Spinal cord (tissue), 10 donors: ENCODE data around the gene APOL6. TPM values are rescaled to one million over a fixed set of nuclear protein-coding genes. Genes with fewer than 3 reads are reported as not detected.
"Not testable (repeated sequence)": the region's sequence is repeated elsewhere in the genome, so short reads cannot be mapped to it uniquely, and the experiment has no call there.

ENCODE experiments used
- DNase-seq, 6 donors: peaks; one replicate each; pipeline versions ENCODE4 v3.0.0 to v3.0.0-alpha.2; 2013 to 2015; ENCODE audit warnings: low spot score in 6 of 6, low read depth in 4 of 6
- H3K27ac ChIP-seq: one replicate; pipeline ENCODE4 v1.5.1; 2013; ENCODE audit warnings: low read depth, low read length, control low read depth
- H3K27me3 ChIP-seq: one replicate; pipeline ENCODE4 v1.6.1; 2013; ENCODE audit warnings: low read length; ENCODE audit not compliant: control insufficient read depth, insufficient read depth
- H3K36me3 ChIP-seq: one replicate; pipeline ENCODE4 v1.6.1; 2013; ENCODE audit warnings: low read length; ENCODE audit not compliant: control insufficient read depth, insufficient read depth
- H3K4me1 ChIP-seq: one replicate; pipeline ENCODE4 v1.6.1; 2013; ENCODE audit warnings: low read length; ENCODE audit not compliant: control insufficient read depth, insufficient read depth
- H3K4me3 ChIP-seq: one replicate; pipeline ENCODE4 v1.5.1; 2013; ENCODE audit warnings: low read depth, low read length, control low read depth
- H3K9me3 ChIP-seq: one replicate; pipeline ENCODE4 v1.6.1; 2013; ENCODE audit warnings: low read length; ENCODE audit not compliant: control insufficient read depth, insufficient read depth
- WGBS: methylation state at CpG from one replicate; pipeline ENCODE4 v1.1.5; 2013; ENCODE audit warnings: missing lambda C conversion rate; ENCODE audit not compliant: insufficient coverage; 5-methylcytosine and 5-hydroxymethylcytosine counted together
- polyA plus RNA-seq, 2 donors: library from polyadenylated mRNA; unstranded; fragments of 120-200 nt; gene quantifications; one replicate each; pipeline ENCODE4 v1.2.1, GENCODE V29; 2013; ENCODE audit not compliant: insufficient read length in 2 of 2
- total RNA-seq, 2 donors: library from RNA; depleted of rRNA in 1 of 2; stranded (reverse); fragments of 120-200 nt in 1 of 2; fragments of >200 nt in 1 of 2; gene quantifications; one replicate each; pipeline versions ENCODE4 v1.2.3 to v1.2.4, GENCODE V29; 2013 to 2014
- donor health status: healthy.

Gene APOL6
- total and polyA plus RNA-seq, 4 donors: 1.4 to 10.7 (median 5.9) TPM

DNA sequence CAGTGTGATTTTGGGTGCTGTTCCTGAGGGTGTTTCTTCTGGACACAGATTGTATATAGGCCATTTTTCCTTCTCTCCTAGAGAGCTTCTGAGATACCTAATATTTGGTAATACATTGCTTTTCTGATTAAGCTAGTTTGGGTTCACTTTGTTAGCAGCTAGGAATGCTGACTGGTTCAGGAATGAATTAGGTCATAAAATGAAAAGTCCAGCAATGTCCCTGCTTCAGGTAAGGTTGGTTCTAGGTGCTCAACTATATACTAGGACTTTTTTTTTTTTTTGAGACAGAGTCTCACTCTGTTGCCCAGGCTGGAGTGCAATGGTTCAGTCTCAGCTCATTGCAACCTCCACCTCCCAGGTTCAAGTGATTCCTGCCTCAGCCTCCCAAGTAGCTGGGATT, 36.5 kb downstream of the APOL6 start:
- Histone ChIP-seq H3K9me3 (peaks cover 4% of the 10 kb centered on the region), H3K36me3 (no peaks in the 10 kb centered on the region), H3K4me1 (no peaks in the 10 kb centered on the region), H3K27me3 (no peaks in the 10 kb centered on the region), H3K27ac (no peak overlapping the region), H3K4me3 (no peak overlapping the region)
- no peak for DNase-seq

DNA sequence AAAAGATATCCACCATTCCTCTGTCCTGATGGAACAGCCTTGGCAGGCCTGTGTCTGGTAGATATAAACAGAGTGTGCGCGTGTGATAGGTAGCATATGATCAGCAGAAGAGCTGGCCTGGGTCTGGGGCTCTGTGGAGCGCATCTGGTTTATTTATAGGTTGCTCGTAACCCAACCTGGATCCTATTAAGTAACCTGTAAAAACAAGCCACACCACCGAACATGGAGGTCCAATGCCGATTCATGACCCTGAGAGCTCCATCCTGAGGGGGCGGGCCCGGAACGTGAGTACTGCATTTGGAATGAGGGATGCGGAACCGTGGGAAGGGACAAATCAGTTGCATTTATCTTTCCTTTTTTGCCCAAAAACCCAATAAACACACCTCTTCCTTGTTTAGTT, 37.5 kb downstream of the APOL6 start:
- Histone ChIP-seq H3K4me3 (no peak overlapping the region), H3K27ac (no peak overlapping the region), H3K4me1 (no peaks in the 10 kb centered on the region), H3K9me3 (peaks cover 4% of the 10 kb centered on the region), H3K27me3 (no peaks in the 10 kb centered on the region), H3K36me3 (no peaks in the 10 kb centered on the region)
- WGBS: 77% methylated on average over 5 of the region's 11 CpGs
- no peak for DNase-seq

DNA sequence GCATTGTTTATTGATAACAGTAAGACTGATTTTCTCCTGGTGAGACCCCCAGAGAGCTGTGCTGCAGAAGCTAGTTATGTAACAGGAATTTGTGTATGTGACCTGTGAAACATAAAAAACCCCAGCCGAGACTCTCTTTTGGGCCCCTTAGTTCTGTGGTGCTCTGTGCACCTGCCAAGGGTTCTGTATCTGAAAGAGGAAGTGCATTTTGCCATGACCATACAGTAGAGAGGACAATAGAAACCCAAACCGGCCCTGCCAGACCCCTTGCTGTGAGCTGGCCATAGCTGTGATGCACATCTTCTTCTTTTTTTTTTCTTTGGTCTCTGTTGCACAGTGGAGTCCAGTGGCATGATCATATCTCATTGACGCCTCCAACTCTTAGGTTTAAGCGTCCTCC, 38.1 kb downstream of the APOL6 start:
- 44% methylated on average over 2 of the region's 4 CpGs for WGBS
- Histone ChIP-seq H3K36me3 (no peaks in the 10 kb centered on the region), H3K27ac (no peak overlapping the region), H3K27me3 (no peaks in the 10 kb centered on the region), H3K4me3 (no peak overlapping the region), H3K9me3 (peaks cover 3% of the 10 kb centered on the region), H3K4me1 (no peaks in the 10 kb centered on the region)
- no peak for DNase-seq

DNA sequence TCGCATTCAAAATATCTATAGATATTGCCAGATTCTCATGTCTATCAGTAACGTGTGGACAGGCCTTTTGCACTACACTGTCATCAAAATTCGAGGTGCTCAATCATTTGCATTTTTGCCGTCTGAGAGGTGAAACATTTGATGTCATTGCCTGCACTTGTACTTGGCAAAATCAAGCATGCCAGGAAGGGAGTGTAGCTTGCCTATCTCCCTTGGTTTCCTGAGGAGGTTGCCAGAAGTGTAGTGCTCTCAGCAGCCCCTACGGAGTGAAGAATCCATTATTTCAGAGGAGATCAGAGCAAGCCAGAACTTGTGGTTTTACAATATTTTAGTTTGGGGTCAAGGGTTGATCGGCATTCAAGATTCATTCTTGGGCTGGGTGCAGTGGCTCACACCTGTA, 39.2 kb downstream of the APOL6 start:
- H3K4me3 ChIP-seq: no peak overlapping the region
- H3K4me1 ChIP-seq: no peaks in the 10 kb centered on the region
- no peaks in the 10 kb centered on the region for H3K36me3 ChIP-seq
- no peaks in the 10 kb centered on the region for H3K27me3 ChIP-seq
- 82% methylated on average over 4 of the region's 6 CpGs for WGBS
- H3K27ac ChIP-seq: no peak overlapping the region
- H3K9me3 ChIP-seq: no peaks in the 10 kb centered on the region
- no peak for DNase-seq

DNA sequence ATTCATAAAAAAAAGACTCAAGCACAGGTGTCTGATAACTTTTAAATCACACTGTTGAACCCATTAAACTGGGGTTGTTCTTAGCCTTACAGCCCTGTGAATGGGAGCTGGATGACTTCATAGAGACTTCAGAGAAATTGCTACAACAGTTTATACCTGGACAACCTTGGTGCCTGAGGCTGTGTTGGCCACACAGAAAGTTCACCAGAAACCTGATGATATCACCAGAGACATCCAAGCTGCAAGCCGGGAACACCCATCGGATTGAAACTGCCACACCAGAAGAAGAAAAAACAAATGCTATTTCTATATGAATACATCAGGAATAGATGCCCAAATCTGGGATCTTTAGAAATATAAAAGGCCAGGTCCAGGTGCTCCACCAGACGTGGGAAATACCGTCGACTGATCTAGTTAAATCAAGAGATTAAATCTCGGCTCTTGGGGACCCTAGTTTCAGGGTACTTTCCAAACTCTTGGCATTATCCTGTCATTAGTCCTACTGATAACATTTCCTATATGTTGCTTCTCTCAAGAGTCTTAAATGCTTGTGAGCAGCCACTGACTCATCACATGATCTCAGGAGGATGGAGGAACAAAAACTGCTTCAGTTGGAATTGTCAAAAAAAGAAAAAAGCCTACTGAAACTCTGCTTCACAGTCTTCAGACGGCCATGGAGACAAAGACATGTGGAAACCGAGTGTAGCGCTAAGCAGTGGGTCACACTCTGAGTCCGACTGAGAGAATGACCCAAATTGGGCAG, 40.8 kb downstream of the APOL6 start:
- Histone ChIP-seq H3K9me3 (no peaks in the 10 kb centered on the region), H3K36me3 (no peaks in the 10 kb centered on the region)
- 78% methylated on average over 9 of the region's 10 CpGs for WGBS

DNA sequence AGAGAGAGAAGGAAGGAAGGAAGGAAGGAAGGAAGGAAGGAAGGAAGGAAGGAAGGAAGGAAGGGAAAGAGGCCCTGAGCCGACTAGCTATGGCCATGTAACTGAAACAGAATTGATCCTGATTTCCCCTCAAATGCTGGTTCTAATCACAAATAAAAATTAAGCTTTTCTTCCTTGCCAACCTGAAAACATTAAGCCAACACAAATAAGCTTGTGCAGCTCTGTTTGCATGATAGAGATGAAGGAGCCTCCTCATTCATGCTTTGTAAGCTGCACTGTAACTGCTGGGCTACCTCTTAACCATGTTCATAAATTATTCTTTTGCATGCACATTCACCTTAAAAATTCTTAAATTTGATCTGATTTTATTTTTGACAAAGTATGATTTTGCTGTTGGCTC, 41.8 kb downstream of the APOL6 start:
- DNase-seq: no peak
- no peaks in the 10 kb centered on the region for H3K27me3 ChIP-seq
- H3K4me1 ChIP-seq: no peaks in the 10 kb centered on the region
- H3K27ac ChIP-seq: no peak overlapping the region
- H3K36me3 ChIP-seq: no peaks in the 10 kb centered on the region
- WGBS: no CpG with 5 or more reads among the region's 1 CpG
- no peak overlapping the region for H3K4me3 ChIP-seq
- no peaks in the 10 kb centered on the region for H3K9me3 ChIP-seq

More for the DNA sequence above, 40.8 kb downstream of the APOL6 start:
- Histone ChIP-seq H3K27me3 (no peaks in the 10 kb centered on the region), H3K4me3 (no peak overlapping the region), H3K4me1 (no peaks in the 10 kb centered on the region), H3K27ac (no peak overlapping the region)
- DNase-seq: no peak

DNA sequence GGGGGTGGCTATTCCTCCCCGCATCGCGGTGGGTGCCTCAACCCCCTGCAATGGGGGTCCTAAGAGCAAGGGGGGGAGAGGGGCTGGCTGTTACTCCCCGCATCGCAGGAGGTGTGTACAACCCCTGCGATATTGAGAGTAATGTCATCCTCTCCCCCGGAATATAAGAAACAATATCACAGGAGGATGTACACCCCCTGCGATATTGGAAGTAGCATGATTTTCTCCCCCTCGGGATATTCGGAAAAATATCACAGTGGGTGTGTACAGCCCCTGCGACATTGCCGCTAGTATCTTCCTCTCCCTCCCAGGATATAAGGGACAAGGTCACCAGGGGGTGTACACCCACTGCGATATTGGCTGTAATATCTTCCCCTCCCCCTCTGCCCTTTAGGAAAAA, 47.0 kb downstream of the APOL6 start:
- Histone ChIP-seq H3K36me3 (no peaks in the 10 kb centered on the region), H3K27ac (no peak overlapping the region), H3K4me1 (no peaks in the 10 kb centered on the region), H3K9me3 (no peaks in the 10 kb centered on the region), H3K27me3 (no peaks in the 10 kb centered on the region), H3K4me3 (no peak overlapping the region)
- no peak for DNase-seq
- WGBS: 80% methylated on average over 9 of the region's 13 CpGs

DNA sequence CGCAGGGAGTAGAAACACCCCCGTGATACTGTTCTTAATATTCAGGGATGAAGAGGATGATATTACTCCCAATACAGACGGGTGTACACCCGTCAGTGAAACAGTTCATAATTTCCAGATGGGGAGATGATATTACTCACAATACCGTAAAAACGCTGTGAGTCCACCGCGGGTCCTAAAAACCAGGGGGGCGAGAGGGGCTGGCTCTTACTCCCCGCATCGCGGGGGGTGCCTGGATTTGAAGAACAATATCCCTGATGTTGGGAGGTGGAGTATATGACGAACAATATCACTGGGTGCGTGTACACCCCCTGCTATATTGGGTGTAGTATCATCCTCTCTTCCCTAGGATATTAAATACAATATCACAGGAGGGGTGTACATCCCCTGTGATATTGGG, 48.9 kb downstream of the APOL6 start:
- Histone ChIP-seq H3K27ac (no peak overlapping the region), H3K4me3 (no peak overlapping the region), H3K27me3 (no peaks in the 10 kb centered on the region), H3K4me1 (no peaks in the 10 kb centered on the region), H3K9me3 (no peaks in the 10 kb centered on the region), H3K36me3 (no peaks in the 10 kb centered on the region)
- 87% methylated on average over 4 of the region's 14 CpGs for WGBS
- no peak for DNase-seq

DNA sequence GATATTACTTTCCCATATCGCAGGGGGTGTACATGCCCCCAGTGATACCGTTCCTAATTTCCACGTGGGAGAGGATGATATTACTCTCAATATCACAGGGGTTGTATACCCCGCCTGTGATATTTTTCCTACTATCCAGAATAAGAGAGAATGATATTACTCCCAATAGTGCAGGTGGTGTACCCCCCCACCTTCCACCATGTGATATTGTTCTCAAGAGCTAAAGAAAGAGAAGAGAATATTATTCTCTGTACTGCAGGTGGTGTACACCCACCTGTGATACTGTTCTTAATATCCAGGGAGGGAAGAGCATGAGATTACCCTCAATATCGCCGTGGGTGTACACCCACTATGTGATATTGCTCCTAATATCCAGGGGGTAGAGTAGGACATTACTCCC, 51.6 kb downstream of the APOL6 start:
- not testable (repeated sequence) for DNase-seq, H3K36me3 ChIP-seq, H3K4me3 ChIP-seq, H3K27ac ChIP-seq, H3K27me3 ChIP-seq, H3K9me3 ChIP-seq, H3K4me1 ChIP-seq
- no CpG with 5 or more reads among the region's 6 CpGs for WGBS

DNA sequence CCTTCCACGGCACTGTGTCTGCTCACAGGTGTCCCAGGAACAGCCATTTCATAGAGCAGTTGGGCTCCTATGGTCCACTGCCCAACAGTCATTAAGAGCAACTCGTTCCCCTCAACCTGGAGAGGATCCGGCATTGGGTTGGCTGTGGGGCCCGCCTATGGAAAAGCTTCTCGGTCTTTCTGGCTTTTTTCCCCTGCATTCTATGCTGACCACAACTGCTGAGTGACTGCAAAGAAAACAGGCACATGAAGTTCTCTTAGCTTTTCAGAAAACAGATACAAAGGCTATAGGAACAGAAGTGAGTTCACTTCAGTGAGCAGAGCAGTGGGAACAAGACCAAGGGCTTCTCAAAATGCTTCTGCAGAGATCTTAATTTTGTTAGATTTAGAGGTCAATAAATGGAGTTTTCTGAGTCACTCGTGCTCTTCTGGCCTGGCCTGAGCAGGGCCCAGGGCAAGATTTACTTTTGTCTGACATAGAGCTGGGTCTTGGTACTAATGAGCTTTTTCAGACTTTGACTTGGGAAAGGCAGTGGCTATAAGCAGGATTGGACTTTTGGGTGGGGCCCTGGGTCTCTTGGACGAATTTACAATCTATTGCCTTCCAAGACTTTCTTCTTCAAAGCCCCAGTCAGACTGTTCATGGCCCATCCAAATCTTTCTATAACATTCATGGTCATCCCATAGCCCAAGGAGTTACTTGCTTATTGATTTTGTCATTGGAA, 55.8 kb downstream of the APOL6 start:
- no peaks in the 10 kb centered on the region for H3K4me1 ChIP-seq
- no peak for DNase-seq
- WGBS: 91% methylated on average over 6 of the region's 7 CpGs
- H3K27ac ChIP-seq: no peak overlapping the region
- H3K9me3 ChIP-seq: no peaks in the 10 kb centered on the region
- H3K4me3 ChIP-seq: no peak overlapping the region
- no peaks in the 10 kb centered on the region for H3K27me3 ChIP-seq
- H3K36me3 ChIP-seq: no peaks in the 10 kb centered on the region
